Activated CD4-positive, alpha-beta T cell treated with anti-CD3 and anti-CD28 coated beads, Interleukin-2, amount 10 ng/mL, durations not matched to agents 7 days and 5 days (primary cell): ENCODE results near the gene BTBD17. TPM values are rescaled to one million over a fixed set of nuclear protein-coding genes. Genes with fewer than 3 reads are reported as not detected.

Experiments
- CTCF ChIA-PET: fragments of 350-600 bp; sonication (Branson Sonifier 250); formaldehyde crosslinking; loops from one replicate; lab custom pipeline; 2021; ENCODE audit warnings: antibody characterized with exemption; lab: Charles Lee
- POLR2A ChIA-PET: fragments of 350-600 bp; sonication (Branson Sonifier 250); formaldehyde crosslinking; loops from one replicate; lab custom pipeline; 2021; ENCODE audit warnings: antibody characterized with exemption; lab: Charles Lee
- DNase-seq: peaks from one replicate; pipeline ENCODE4 v3.0.0-alpha.2; 2020
- H3K27ac Mint-ChIP-seq: one replicate; pipeline ENCODE4 v1.8.0; 2021; ENCODE audit warnings: mild to moderate bottlenecking, moderate library complexity, mixed read lengths
- H3K27me3 Mint-ChIP-seq: one replicate; pipeline ENCODE4 v1.8.0; 2021; ENCODE audit warnings: mixed read lengths
- H3K36me3 Mint-ChIP-seq: one replicate; pipeline ENCODE4 v1.8.0; 2021; ENCODE audit warnings: low read depth, mixed read lengths
- H3K4me1 Mint-ChIP-seq: one replicate; pipeline ENCODE4 v1.8.0; 2021; ENCODE audit warnings: mixed read lengths
- H3K4me3 Mint-ChIP-seq: one replicate; pipeline ENCODE4 v1.8.0; 2021; ENCODE audit warnings: mild to moderate bottlenecking, moderate library complexity, mixed read lengths
- H3K9me3 Mint-ChIP-seq: one replicate; pipeline ENCODE4 v1.8.0; 2021; ENCODE audit warnings: mixed read lengths
- total RNA-seq, 2 experiments: library from RNA; stranded (reverse); gene quantifications; one replicate each; pipeline ENCODE4 v1.2.3, GENCODE V29; 2021

Gene BTBD17
- total RNA-seq, 2 experiments from 2014 or later: not detected

- DNase-seq: no peak
- ChIA-PET POLR2A (no interaction called here), CTCF (interaction anchor here (1.5 kb wide), 1 partner anchor 8 kb away, joined by 3 read pairs; no protein-coding TSS in a partner anchor)
- Mint-ChIP-seq H3K27ac (no peak overlapping the region), H3K4me1 (peaks cover 33% of the 10 kb centered on the region), H3K9me3 (peaks cover 3% of the 10 kb centered on the region), H3K36me3 (peaks cover 3% of the 10 kb centered on the region), H3K27me3 (peaks cover 30% of the 10 kb centered on the region), H3K4me3 (no peak overlapping the region)
Observed at GRCh38 chr17:74324521-74324920, 37.1 kb downstream of the BTBD17 start.

- Mint-ChIP-seq H3K27me3 (peaks cover 11% of the 10 kb centered on the region), H3K4me1 (no peaks in the 10 kb centered on the region), H3K4me3 (no peak overlapping the region), H3K9me3 (no peaks in the 10 kb centered on the region), H3K27ac (no peak overlapping the region), H3K36me3 (no peaks in the 10 kb centered on the region)
- POLR2A ChIA-PET: interaction anchor here (0.6 kb wide), 1 partner anchor 10 kb away, joined by 3 read pairs; no protein-coding TSS in a partner anchor
- CTCF ChIA-PET: interaction anchor here (1.6 kb wide), 1 partner anchor 17 kb away, joined by 3 read pairs; no protein-coding TSS in a partner anchor
- DNase-seq: no peak
Observed at GRCh38 chr17:74318391-74318790, 43.3 kb downstream of the BTBD17 start.

GRCh38 chr17:74317071-74317470 lies 44.6 kb downstream of the BTBD17 start:
- Mint-ChIP-seq H3K4me3 (no peak overlapping the region), H3K36me3 (no peaks in the 10 kb centered on the region), H3K27ac (no peak overlapping the region), H3K4me1 (no peaks in the 10 kb centered on the region), H3K27me3 (peaks cover 5% of the 10 kb centered on the region), H3K9me3 (peaks cover 5% of the 10 kb centered on the region)
- POLR2A ChIA-PET: no interaction called here
- CTCF ChIA-PET: no interaction called here
- DNase-seq: no peak

DNA sequence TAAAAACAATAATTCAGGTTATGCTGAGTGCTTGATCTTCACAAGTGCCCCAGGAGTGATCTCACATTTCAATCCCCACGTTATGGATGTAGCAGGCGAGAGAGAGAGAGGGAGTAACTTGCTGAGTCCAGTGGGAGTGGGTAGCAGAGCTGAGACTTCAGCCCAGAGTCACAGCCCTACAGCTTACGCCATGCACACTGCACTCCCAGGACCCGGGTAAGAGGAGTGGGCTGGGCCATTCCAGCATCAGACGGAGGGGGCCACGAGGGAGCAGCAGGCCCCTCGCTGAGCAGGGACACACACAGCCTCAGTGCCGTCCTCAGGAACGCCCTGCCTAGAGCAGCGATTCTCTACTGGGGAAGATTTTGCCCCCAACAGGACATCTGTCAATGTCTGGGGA lies 45.4 kb downstream of the BTBD17 start:
- POLR2A ChIA-PET: no interaction called here
- CTCF ChIA-PET: no interaction called here

DNA sequence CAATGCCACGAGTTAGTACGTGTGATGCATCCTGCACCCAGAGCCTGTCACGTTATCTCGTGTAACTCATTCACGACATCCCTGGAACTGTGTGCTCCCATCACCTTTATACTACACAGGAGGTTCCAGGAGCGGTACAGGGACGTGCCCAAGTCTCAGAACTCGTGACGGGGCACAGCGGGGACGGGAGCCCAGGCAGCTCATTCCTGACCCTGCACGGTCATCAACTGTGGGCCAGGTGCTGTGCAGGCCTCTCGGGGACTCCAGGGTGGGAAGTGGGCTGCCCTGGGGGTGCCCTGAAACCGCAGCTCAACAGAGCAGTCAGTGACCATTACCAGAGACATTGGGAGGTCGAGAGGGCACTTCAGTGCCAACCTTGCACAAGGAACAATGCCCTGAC lies 46.8 kb downstream of the BTBD17 start:
- POLR2A ChIA-PET: no interaction called here
- H3K4me1 Mint-ChIP-seq: no peaks in the 10 kb centered on the region
- CTCF ChIA-PET: interaction anchor here (1.2 to 1.3 kb wide), 2 partner anchors 16 to 34 kb away, joined by 3 to 5 read pairs; no protein-coding TSS in a partner anchor
- H3K27ac Mint-ChIP-seq: no peak overlapping the region
- H3K9me3 Mint-ChIP-seq: peaks cover 5% of the 10 kb centered on the region
- H3K36me3 Mint-ChIP-seq: no peaks in the 10 kb centered on the region
- DNase-seq: no peak
- H3K4me3 Mint-ChIP-seq: no peak overlapping the region
- no peaks in the 10 kb centered on the region for H3K27me3 Mint-ChIP-seq

More for the DNA sequence above, 45.4 kb downstream of the BTBD17 start:
- Mint-ChIP-seq H3K4me3 (no peak overlapping the region), H3K4me1 (no peaks in the 10 kb centered on the region), H3K9me3 (peaks cover 5% of the 10 kb centered on the region), H3K27me3 (no peaks in the 10 kb centered on the region), H3K27ac (no peak overlapping the region), H3K36me3 (no peaks in the 10 kb centered on the region)
- DNase-seq: no peak

GRCh38 chr17:74309902-74310301 lies 51.8 kb downstream of the BTBD17 start:
- ChIA-PET CTCF (no interaction called here), POLR2A (no interaction called here)
- Mint-ChIP-seq H3K36me3 (peaks cover 1% of the 10 kb centered on the region), H3K27me3 (peaks cover 8% of the 10 kb centered on the region), H3K4me1 (peaks cover 19% of the 10 kb centered on the region), H3K27ac (no peak overlapping the region), H3K4me3 (no peak overlapping the region), H3K9me3 (peaks cover 5% of the 10 kb centered on the region)
- DNase-seq: no peak

DNA sequence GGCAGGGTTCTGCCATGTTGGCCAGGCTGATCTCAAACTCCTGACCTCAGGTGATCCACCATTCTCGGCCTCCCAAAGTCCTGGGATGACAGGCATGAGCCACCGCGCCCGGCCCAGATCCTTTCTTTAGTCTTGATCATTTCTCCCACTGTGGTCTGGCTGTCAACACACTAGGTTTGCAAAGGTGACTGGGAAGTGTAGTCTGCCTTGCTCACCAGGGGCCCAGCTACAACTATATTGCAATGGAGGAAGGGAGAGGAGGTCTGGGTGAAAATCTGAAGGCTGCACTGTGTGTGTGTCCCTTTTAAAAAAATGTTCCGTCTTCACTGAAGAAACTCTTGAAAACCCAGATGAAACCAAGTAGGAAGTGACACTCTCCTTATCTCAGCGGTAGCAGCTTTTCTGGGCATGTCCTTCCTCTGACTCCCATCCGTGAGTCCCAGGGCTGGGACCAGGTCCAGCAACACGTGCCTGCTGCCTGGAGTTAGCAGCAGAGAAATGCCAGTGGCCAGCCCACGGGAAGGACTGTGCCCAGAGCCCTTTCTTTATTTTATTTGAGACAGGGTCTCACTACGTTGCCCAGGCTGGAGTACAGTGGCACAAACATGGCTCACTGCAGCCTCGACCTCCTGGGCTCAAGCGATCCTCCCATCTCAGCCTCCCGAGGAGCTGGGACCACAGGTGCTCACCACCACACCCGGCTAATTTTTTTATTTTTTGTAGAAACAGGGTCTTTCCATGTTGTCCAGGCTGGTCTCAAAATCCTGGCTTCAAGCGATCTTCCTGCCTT lies 53.5 kb downstream of the BTBD17 start:
- POLR2A ChIA-PET: interaction anchor here (1.2 kb wide), 1 partner anchor 10 kb away, joined by 3 read pairs; no protein-coding TSS in a partner anchor
- CTCF ChIA-PET: interaction anchor here (0.6 kb wide), 1 partner anchor 755 kb away, joined by 3 read pairs; no protein-coding TSS in a partner anchor
- Mint-ChIP-seq H3K27ac (no peak overlapping the region), H3K36me3 (peaks cover 1% of the 10 kb centered on the region), H3K4me1 (peaks cover 19% of the 10 kb centered on the region), H3K27me3 (peaks cover 8% of the 10 kb centered on the region), H3K4me3 (no peak overlapping the region), H3K9me3 (peaks cover 5% of the 10 kb centered on the region)
- DNase-seq: no peak

Other genes starting within 250 kb of the BTBD17 start
- gene RPL38, start 158.2 kb downstream of the BTBD17 start, total RNA-seq: 1,000 to 10,000 TPM; 1,114 to 1,326 TPM
- gene TTYH2, start 148.3 kb downstream of the BTBD17 start, total RNA-seq: 10 to 100 TPM; 10.2 to 11.9 TPM
- gene DNAI2, start 87.6 kb downstream of the BTBD17 start, total RNA-seq: 1 to 10 TPM; 1.2 to 1.3 TPM
- gene KIF19, start 35.6 kb downstream of the BTBD17 start, total RNA-seq: under 1 TPM; 0.69 to 0.79 TPM
- not detected for gene GPR142, start 5.6 kb upstream of the BTBD17 start, total RNA-seq
- gene GPRC5C, start 70.2 kb upstream of the BTBD17 start, total RNA-seq: not detected
- gene CD300A, start 104.8 kb upstream of the BTBD17 start, total RNA-seq: 1 to 10 TPM; 6.7 to 6.8 TPM
- not detected for gene CD300LB, start 169.6 kb upstream of the BTBD17 start, total RNA-seq
- gene CD300C, start 184.2 kb upstream of the BTBD17 start, total RNA-seq: under 1 TPM; 0.52 to 0.57 TPM
- gene CD300H, start 205.6 kb upstream of the BTBD17 start, total RNA-seq: not detected
- gene CD300LD, start 230.4 kb upstream of the BTBD17 start, total RNA-seq: under 1 TPM in 1 of 2 experiments, not detected in 1; 0.15 TPM